Ramos (cell line): ENCODE data around the gene TRIM7.

Experiments
- in situ Hi-C: fragments of 300-500 bp; cut with MboI; formaldehyde crosslinking; loops from one replicate; pipeline ENCODE4 v1.14.3; 2022; ENCODE audit warnings: low sequenced_read_pairs; ENCODE audit not compliant: unreplicated experiment

Gene TRIM7

DNA sequence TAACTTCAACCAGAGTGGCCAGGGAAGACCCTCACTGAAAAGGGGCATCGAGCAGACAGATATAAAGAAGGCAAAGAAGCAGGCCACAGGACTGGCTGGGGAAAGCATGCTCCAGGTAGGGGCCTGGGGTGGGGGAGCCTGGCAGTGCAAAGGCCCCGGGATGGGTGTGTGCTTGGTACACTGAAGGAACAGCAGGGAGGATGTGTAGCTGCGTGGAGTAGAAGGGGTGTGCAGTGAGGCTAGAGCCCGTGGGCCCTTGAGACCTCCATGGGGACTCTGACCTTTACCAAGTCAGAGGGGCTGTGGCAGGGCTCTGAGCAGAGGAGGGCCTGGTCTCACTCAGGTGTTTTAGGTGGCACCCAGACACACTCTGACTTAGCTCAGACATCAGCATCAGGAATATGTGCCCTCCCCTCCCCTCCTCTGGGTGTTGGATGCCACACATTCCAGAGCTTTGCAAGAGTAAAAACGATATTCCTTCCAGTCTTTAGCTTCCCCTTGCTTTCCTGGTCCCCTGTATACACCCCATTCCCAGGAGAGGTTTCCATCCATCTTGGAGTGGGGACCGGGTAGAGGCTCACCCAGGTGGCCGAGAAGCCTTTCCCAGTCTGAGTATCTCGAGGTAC lies 7.6 kb downstream of the TRIM7 start:
- in situ Hi-C loops: no loop called here

DNA sequence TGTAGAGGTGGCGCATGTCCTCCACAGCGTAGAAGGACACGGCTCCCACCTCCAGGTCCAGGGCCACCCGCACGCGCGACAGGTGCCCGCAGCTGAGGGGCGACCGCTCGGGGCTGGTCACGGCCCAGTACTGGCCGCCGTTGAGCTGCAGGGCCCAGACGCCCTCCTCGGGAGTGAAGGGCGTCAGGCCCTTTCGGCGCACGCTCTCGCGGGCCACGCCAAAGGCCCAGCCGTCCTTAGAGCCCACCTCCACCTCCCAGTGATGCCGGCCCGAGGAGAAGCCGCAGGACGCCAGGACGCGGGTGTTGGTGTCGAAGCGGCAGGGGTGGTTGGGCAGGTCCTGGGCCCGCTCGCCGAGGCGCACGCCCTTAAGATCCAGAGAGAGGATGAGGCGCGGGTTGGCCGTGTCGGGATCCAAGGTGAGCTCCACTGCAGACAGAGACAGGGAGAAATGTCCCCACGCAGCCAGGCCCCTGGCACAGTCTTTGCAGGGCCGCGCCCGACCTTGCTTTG lies 9.7 kb downstream of the TRIM7 start:
- in situ Hi-C loops: no loop called here

DNA sequence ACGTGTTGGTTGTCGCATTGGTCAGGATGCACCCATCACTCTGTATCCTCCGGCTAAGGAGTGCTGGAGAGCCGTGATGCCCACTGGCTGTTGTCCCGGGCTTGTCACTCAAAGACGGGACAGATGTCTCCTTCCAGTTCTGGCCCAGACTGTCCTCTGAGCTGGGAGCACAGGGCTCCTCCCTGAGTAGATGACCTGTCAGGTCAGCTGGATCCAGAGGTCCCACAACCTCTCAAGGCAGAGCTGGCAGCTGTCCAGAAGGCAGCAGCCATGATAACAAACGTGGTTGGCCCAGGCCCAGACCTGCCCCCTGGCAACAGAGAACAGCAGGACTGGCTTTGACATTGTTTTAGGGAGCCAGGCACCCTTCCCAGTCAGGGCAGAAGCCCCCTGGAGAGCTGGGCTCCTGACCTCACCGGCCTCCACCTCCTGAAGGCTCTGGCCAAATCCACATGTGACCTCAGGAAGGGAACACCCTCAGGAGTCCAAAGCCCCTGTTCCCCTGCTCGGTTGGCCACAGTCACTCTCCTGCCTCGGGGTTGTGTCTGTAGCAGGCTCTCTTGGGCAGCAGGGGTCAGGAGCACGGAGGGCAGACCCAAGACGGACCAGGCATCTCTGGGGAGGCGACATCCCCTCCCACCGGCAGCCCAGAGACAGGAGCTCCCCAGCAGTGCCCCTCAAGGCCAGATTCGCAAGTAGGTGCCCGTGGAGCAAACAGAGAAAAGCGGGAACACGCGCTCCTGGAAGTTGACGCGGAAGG lies 10.3 kb downstream of the TRIM7 start:
- in situ Hi-C loops: no loop called here

DNA sequence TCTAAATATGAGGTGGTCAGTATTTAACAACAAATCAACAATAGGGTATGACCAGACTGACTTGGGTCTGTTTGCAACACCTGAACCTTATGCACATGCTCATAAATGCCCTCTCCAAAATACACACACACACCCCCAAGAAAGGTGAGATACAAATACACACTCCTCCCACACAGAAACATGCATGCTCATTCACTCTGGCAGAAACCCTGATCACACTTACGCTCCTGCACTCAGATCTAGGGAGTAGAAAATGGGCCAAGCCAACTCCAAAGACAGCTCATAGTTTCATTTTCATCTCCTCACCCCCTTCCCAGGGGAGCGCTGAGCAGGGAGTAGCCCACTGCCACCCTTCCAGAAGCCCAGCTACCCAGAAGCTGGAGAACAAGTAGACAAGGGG lies 11.3 kb downstream of the TRIM7 start:
- in situ Hi-C loops: no loop called here

DNA sequence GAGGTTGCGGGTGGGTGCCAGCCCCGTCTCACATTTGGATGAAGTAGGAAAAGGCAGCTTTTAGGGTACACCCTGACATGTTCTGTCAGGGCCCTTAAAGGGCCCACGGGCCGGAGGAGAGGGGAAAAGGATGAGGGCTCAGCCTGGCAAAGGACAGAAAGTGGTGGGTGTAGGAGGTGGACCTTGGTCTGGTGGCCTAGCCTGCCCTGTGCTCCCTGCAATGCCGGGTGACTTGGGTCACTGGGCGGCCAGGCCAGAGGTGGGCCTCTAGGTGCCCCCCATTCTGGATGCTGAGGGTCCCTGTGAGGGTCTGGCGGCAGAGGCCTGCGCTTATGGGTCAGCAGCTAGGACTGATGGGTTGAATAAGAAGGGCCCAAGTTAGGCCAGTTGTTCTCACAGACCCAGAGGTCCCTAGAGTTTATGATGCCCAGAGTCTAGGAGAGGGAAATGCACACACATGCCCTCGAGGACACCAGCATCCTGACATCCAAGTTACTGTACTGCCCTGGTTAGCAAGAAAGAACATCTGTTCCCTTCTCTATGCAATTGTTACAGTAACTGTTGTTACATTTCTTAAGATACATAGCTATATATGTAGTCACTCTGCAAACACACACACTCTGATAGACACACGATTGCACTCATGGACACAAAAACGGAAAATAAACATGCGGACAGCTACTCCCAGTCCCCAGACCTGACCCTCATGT lies 12.5 kb downstream of the TRIM7 start:
- in situ Hi-C loops: no loop called here

DNA sequence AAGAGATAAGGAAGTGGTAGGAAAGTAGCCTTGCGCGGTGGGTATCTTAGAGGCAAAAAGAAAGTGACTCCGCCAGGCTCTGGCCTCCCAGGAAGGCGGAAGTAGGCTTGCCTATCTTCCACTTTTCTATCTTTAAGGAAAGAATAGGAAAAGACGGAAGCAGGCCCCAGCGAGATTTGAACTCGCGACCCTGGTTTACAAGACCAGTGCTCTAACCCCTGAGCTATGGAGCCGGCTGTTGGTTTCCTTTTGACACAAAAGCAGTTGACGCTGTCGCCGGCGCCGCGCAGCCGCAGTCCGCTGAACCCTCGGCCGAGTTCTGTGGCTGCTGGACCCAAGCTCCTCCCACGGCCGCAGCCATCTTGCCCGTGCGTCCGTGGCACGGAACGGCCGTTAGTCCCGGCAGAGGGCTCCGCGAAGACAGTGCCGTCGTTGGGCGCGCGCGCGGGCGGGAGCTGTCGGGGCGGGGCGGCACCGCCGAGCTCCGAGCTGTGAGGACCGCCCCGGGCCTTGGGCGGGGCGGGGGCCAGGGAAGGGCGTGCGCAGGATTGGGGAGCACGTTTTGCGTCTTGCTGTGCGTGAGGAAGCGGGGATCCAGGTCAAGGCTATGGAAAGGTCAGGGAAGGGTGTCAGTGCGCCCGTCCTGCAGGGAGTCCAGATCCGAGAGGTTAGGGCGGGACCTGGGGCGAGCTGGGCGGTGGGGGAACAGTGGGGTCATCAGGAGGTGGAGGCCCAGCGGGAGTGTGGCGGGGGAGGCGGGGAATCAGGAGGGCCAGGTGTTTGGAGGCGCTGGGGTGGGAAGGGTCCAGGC lies 13.3 kb downstream of the TRIM7 start:
- in situ Hi-C loops: no loop called here

DNA sequence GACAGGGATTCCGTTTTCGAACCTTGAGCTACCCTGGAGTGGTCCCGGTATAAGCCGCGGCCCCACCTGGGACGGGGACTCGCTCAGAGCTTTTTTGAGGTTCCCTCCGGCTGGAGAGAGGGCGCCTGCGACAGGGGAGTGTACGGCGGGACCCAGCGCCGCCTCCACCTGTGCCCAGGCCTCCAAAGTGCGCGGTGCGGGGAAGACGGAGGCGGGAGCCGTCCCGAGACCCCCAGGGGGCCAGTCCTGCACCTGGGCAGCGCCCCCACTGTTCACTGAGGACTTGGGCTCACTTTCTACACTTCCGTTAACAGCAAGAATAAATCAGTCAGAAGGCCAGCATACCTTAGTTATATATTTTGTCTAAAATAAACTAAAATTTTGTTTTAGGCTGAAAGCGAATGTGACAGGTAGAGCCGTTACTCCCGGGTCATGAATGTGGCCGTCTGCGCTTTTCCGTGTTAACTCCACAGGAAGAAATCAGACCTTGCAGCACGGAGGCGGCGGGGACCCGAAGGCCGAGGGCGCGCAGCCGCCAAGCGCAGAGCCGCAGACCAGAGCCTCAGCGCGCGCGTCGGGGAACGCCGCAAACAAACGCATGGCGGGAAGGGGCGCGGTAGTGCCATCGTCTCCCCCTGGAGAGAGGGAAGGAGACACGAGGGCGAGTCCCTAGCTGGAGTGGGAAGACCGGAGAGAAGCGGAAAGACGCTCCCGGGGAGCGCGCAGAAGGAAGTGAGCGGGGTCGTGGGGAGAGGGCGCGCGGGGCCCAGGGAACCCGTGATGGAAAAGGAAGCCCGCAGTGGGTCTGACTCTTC lies 14.1 kb downstream of the TRIM7 start:
- in situ Hi-C loops: no loop called here

DNA sequence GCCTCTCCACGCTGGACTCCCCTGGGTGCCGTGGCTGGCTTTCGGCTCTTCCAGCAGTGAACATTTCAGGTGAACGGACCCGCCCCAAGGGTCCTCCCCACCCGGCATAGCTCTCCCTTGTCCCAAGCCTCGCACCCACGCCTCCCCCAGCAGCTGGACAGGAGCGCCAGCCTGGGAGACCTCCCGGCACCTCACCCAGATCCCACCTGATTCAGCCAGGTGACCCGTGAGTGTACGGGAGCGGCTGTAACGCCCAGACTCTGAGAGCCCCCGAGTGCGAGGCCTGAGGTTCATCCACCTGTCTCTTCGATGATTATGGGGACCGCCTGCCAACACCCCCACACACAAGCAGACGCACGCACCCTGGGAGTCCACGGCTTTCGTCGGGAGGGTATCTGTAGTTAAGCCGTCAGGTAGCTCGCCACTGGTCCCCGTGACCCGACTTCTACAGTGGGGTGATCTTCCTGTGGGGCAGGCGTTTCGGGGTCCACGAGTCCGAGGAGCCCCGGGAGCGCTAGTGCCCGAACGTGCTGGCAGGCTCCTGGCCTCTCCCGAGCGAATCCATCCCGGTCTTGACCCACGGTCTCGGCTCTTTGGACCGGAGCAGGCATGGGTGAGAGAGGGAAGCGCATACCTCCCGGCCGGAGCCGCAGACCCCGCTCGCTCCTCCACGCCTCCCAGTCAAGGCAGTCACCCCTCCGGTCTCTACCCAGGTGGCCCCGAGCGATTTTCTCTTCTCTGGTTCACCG lies 14.9 kb downstream of the TRIM7 start:
- in situ Hi-C loops: loop anchor here (5.0 to 10.0 kb wide), 2 partner anchors 32 to 385 kb away; partner anchors contain the start of genes MGAT1 and TRIM41

DNA sequence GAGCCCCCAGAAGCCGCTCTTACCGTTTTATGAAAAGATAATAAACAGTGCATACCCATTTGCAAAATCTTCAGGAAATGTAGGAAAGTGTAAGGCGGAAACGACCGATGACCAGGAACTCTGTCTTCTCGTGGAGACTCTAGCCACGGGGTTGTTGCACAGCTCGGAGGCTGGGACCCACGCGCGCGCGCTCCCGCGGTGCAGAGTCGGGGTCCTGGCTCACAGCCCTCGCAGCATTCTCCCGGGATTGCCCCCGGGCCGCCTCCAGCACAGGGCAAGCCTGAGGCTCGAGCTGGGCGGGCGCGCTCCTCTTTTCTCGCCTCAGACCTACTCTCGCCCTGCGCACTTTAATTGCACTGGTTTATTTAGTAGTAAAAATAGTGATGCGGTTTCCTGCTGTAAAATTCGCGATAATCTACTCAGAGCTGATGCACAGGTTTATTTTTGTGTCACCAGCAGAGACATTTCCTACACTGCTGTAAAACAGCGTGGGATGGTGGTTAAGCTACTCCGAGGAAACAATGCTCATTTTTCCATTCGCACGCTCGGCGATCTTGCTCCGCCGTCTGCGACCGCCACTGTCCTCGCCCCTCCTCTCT lies 15.5 kb downstream of the TRIM7 start:
- in situ Hi-C loops: loop anchor here (5.0 to 10.0 kb wide), 2 partner anchors 33 to 385 kb away; partner anchors contain the start of genes MGAT1 and TRIM41

DNA sequence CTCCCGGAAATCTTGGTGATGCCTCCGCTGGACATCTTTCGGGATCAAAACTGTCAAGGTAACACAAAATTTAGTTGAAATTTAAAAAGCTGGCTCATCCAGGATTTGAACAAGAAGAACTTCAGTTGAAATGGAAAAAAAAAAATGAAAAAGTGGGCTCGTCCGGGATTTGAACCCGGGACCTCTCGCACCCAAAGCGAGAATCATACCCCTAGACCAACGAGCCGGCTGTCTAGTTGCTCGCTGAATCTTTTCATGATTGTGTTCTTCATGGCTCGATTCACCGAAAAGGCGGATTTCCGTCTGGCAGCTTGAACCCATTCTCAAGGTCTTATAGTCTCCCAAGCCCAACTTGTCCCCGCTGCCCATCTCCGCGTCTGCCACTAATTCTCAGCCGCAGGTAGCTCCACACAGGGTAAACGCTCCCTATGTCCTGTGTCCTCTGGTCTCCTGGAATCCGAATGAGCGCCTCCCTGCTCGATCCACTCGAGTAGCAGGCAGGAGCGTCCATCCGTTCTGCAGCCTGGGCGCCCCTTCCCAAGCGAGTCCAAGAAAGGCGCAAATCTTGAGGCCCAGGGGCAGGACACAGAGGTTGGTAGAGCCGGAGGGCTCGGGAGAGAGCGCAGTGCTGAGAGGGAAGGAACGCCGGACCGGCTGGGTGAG lies 16.2 kb downstream of the TRIM7 start:
- in situ Hi-C loops: loop anchor here (5.0 to 10.0 kb wide), 2 partner anchors 33 to 384 kb away; partner anchors contain the start of genes MGAT1 and TRIM41

DNA sequence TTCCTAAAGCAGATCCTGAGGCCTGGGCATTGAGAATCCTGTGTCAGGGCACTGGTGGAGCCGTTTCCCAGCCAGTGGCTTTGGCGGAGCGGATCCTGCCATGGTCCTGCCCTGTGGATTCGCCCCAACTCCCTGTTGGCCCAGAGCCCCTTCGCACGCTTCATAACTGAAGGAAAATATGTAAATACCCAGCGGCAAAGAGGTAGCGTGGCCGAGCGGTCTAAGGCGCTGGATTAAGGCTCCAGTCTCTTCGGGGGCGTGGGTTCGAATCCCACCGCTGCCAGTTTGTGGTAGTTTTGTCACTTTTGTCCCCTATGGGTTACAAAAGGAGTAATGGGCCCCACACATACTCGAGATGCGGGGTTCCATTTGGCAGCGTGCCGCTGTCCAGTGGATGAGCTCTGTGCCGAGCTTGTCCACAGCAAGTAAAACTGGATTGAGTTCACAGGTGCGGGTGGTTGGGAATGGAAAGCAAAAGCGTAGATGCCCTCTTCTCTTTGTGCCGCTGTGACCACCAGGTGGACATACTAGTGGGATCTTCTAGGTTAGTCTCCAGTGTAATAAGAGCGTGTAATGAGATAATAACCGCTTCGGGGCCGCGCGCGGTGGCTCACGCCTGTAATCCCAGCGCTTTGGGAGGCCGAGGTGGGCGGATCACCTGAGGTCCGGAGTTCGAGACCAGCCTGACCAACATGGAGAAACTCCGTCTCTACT lies 17.3 kb downstream of the TRIM7 start:
- in situ Hi-C loops: loop anchor here (5.0 to 10.0 kb wide), 2 partner anchors 35 to 383 kb away; partner anchors contain the start of genes MGAT1 and TRIM41

DNA sequence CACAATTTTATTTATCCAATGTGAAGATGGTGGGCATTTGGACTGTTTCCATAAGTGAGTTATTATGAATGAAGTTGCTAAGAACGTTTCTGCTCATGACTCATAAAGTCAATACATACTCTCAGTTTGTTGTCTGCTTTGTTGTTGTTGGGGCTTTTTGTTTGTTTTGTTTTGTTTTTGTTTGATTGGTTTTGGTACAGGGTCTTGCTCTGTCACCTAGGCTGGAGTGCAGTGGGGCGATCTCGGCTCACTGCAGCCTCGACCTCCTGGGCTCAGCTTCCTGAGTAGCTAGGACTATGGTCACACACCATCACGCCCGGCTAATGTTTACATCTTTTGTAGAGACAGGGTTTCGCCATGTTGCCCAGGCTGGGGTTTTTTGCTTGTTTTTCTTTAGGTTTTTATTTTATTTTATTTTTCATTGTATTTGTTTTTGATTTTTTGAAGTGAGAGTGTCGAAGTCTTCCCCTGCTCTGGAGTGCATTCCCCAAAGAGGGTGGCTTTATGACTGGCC lies 18.0 kb downstream of the TRIM7 start:
- in situ Hi-C loops: loop anchor here (5.0 to 10.0 kb wide), 2 partner anchors 35 to 382 kb away; partner anchors contain the start of genes MGAT1 and TRIM41

DNA sequence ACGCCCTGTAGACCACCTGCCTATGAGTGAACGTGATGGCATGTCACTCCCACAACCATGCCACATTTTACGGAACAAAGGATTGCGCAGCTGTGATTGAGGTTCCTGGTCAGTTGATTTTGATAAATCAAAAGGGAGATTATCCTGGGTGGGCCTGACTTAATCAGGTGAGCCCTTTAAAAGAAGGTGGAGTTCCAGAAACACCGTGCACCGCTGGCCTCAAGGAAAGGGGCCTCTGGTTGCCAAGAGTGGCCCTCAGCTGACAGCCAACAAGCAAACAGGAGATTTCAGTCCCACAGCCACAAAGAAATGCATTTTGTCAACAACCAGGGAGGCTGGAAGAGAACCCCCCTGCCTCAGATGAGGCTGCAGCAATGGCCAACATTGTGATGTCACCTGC lies 19.0 kb downstream of the TRIM7 start:
- in situ Hi-C loops: loop anchor here (5.0 to 10.0 kb wide), 2 partner anchors 36 to 381 kb away; partner anchors contain the start of genes MGAT1 and TRIM41

DNA sequence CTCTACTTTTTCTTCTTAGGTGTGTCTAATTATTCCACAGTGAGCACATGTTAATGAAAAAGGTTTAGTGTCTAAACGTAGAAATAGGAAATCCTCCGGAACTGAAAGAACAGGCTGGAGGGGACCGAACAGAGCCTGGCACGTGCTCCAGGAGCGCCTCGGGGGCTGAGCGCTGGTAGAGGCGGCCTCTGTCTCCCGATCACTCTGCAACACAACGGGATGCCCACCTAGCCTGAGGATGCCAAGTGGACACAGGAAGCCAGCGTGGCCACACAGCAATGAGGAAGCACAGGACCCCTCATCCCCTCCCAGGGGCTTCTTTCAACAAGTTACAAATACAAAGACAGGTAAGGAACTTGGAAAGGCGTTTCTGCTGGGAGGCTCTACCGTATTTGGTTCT lies 19.4 kb downstream of the TRIM7 start:
- in situ Hi-C loops: loop anchor here (5.0 to 10.0 kb wide), 2 partner anchors 37 to 381 kb away; partner anchors contain the start of genes MGAT1 and TRIM41

DNA sequence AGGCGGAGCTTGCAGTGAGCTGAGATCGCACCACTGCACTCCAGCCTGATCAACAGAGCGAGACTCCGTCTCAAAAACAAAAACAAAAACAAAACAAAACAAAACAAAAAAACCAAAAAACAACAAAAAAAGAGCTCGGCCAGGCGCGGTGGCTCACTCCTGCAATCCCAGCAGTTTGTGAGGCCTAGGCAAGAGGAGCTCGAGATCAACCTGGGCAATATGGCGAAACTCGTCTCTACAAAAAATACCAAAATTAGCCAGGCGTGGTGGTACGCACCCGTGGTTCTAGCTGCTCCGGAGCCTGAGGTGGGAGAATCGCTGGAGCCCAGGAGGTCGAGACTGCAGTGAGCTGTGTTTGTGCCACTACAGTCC lies 20.2 kb downstream of the TRIM7 start:
- in situ Hi-C loops: loop anchor here (5.0 to 10.0 kb wide), 2 partner anchors 37 to 380 kb away; partner anchors contain the start of genes MGAT1 and TRIM41

DNA sequence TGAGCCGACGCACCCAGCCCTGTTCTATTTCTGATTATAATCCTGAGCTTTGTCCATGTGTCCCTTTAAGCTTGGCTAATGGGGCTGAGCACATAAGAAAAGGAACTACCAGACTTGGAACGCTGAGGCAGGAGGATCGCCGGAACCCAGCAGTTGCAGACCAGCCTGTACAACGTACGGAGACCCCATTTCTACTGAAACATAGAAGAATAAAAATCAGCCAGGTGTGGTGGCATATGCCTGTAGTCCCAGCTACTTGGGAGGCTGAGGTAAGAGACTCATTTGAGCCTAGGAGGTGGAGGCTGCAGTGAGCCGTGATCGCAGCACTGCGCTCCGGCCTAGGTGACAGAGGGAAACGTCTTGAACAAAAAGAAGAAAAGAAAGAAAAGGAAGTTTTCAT lies 22.3 kb downstream of the TRIM7 start:
- in situ Hi-C loops: loop anchor here (10.0 kb wide), 1 partner anchor 378 kb away; the partner anchor contains the start of gene MGAT1
